Neural progenitor cell (in vitro differentiated cells): ENCODE measurements around the gene SEMA3B. TPM values are rescaled to one million over a fixed set of nuclear protein-coding genes. Genes with fewer than 3 reads are reported as not detected.
A peak's percentile ranks its signal among the peaks of the same experiment; 100 is the strongest.

ENCODE experiments used
- DNase-seq: peaks from one replicate; pipeline ENCODE4 v3.0.0-alpha.2; 2016; ENCODE audit warnings: low spot score
- H2AFZ ChIP-seq: fragments of 200-600 bp; sonication (generic); replicated peaks from 2 replicates; pipeline ENCODE4 v1.6.1; 2016; ENCODE audit warnings: antibody characterized with exemption
- H3F3A ChIP-seq: fragments of 200-600 bp; sonication (generic); 2 replicates; pipeline ENCODE4 v1.6.1; 2016; ENCODE audit warnings: antibody characterized with exemption, low read depth
- H3K27ac ChIP-seq: fragments of 200-600 bp; sonication (generic); 2 replicates; pipeline ENCODE4 v1.5.1; 2016; ENCODE audit warnings: mild to moderate bottlenecking
- H3K27me3 ChIP-seq: fragments of 200-600 bp; sonication (generic); 2 replicates; pipeline ENCODE4 v1.6.1; 2016; ENCODE audit warnings: mild to moderate bottlenecking, moderate library complexity
- H3K36me3 ChIP-seq: fragments of 200-600 bp; sonication (generic); 2 replicates; pipeline ENCODE4 v1.5.1; 2016
- H3K4me1 ChIP-seq: fragments of 200-600 bp; sonication (generic); 2 replicates; pipeline ENCODE4 v1.6.1; 2016; ENCODE audit warnings: mixed run types
- H3K4me2 ChIP-seq: fragments of 200-600 bp; sonication (generic); 2 replicates; pipeline ENCODE4 v1.6.1; 2016
- H3K4me3 ChIP-seq: fragments of 200-600 bp; sonication (generic); 2 replicates; pipeline ENCODE4 v1.5.1; 2016
- H3K79me2 ChIP-seq: fragments of 200-600 bp; sonication (generic); 2 replicates; pipeline ENCODE4 v1.6.1; 2016; ENCODE audit warnings: low read depth
- H3K9ac ChIP-seq: fragments of 200-600 bp; sonication (generic); 2 replicates; pipeline ENCODE4 v1.6.1; 2016
- H3K9me3 ChIP-seq: fragments of 200-600 bp; sonication (generic); 2 replicates; pipeline ENCODE4 v1.5.1; 2016; ENCODE audit warnings: low read depth
- H4K20me1 ChIP-seq: fragments of 200-600 bp; sonication (generic); 2 replicates; pipeline ENCODE4 v1.6.1; 2016; ENCODE audit warnings: low read depth
- H3K27ac Mint-ChIP-seq: 3 replicates; pipeline ENCODE4 v1.8.0; 2021; ENCODE audit warnings: mixed read lengths
- H3K27me3 Mint-ChIP-seq: 2 replicates; pipeline ENCODE4 v1.8.0; 2022; ENCODE audit warnings: low read depth, mild to moderate bottlenecking, inconsistent platforms, moderate library complexity, mixed read lengths; ENCODE audit not compliant: insufficient read depth
- H3K36me3 Mint-ChIP-seq: 3 replicates; pipeline ENCODE4 v1.8.0; 2021; ENCODE audit warnings: mixed read lengths
- H3K4me1 Mint-ChIP-seq: 3 replicates; pipeline ENCODE4 v1.8.0; 2021; ENCODE audit warnings: mixed read lengths
- H3K4me3 Mint-ChIP-seq: 3 replicates; pipeline ENCODE4 v1.8.0; 2021; ENCODE audit warnings: mild to moderate bottlenecking, moderate library complexity, mixed read lengths
- H3K9me3 Mint-ChIP-seq: 3 replicates; pipeline ENCODE4 v1.8.0; 2020; ENCODE audit warnings: mixed read lengths
- EZH2 ChIP-seq: fragments of 200-600 bp; sonication (generic); IDR thresholded peaks from 2 replicates; pipeline ENCODE4 v1.6.1; 2017; ENCODE audit warnings: antibody characterized with exemption, mild to moderate bottlenecking, moderate library complexity
- EZH2phosphoT487 ChIP-seq: fragments of 200-600 bp; sonication (generic); IDR thresholded peaks from 2 replicates; pipeline ENCODE4 v1.6.1; 2017; ENCODE audit warnings: antibody characterized with exemption
- total RNA-seq: library from RNA; depleted of rRNA; stranded (reverse); fragments of >200 nt; gene quantifications from 2 replicates; pipeline ENCODE4 v1.2.3, GENCODE V29; 2015; ENCODE audit warnings: low replicate concordance
- TF ChIP-seq, protein P1 (sequence below): fragments of 200-600 bp; sonication (generic); IDR thresholded peaks from 2 replicates; pipeline ENCODE4 v1.5.1; 2017; ENCODE audit warnings: antibody characterized with exemption, mild to moderate bottlenecking

Gene SEMA3B
- total RNA-seq, 1 donor from 2014 or later = 0.80 TPM

DNA sequence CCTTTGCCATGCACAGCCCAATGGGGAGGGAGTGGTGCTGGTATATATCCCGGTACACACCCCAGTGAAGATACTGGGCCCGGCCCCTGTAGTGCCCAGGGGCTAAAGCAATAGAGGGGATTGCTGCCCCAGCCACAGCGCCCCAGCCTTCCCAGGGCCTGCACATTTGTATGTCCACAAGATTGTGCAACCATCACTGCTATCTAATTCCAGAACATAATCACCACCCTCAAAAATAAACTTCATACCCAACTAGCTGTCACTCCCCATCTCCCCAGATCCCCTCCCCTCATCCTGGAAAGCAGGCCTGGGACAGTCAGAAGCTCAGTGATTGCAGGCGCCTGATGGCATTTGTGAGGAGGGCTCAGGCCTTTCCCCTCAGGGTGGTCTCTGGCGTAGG is 19.5 kb upstream of the SEMA3B start:
- Histone ChIP-seq H3K4me1 (peaks cover 20% of the 10 kb centered on the region), H3K27ac (no peak overlapping the region), H3K79me2 (peaks cover 89% of the 10 kb centered on the region), H3F3A (peaks cover 24% of the 10 kb centered on the region), H3K4me3 (no peak overlapping the region), H3K4me2 (no peak overlapping the region), H4K20me1 (peaks cover 92% of the 10 kb centered on the region), H3K9ac (no peak overlapping the region), H3K36me3 (no peaks in the 10 kb centered on the region), H3K9me3 (no peaks in the 10 kb centered on the region), H3K27me3 (no peaks in the 10 kb centered on the region), H2AFZ (no peak overlapping the region)
- H3K9me3 Mint-ChIP-seq = no peaks in the 10 kb centered on the region
- H3K27me3 Mint-ChIP-seq = peaks cover 5% of the 10 kb centered on the region
- peaks cover 15% of the 10 kb centered on the region for H3K36me3 Mint-ChIP-seq
- H3K27ac Mint-ChIP-seq = no peak overlapping the region
- peak overlapping the region; percentile 48 for H3K4me3 Mint-ChIP-seq
- H3K4me1 Mint-ChIP-seq = peaks cover 50% of the 10 kb centered on the region
- no peak for DNase-seq
- TF ChIP-seq EZH2phosphoT487 (no peak), EZH2 (no peak)
- TF ChIP-seq, protein P1, sequence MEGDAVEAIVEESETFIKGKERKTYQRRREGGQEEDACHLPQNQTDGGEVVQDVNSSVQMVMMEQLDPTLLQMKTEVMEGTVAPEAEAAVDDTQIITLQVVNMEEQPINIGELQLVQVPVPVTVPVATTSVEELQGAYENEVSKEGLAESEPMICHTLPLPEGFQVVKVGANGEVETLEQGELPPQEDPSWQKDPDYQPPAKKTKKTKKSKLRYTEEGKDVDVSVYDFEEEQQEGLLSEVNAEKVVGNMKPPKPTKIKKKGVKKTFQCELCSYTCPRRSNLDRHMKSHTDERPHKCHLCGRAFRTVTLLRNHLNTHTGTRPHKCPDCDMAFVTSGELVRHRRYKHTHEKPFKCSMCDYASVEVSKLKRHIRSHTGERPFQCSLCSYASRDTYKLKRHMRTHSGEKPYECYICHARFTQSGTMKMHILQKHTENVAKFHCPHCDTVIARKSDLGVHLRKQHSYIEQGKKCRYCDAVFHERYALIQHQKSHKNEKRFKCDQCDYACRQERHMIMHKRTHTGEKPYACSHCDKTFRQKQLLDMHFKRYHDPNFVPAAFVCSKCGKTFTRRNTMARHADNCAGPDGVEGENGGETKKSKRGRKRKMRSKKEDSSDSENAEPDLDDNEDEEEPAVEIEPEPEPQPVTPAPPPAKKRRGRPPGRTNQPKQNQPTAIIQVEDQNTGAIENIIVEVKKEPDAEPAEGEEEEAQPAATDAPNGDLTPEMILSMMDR = no peak

DNA sequence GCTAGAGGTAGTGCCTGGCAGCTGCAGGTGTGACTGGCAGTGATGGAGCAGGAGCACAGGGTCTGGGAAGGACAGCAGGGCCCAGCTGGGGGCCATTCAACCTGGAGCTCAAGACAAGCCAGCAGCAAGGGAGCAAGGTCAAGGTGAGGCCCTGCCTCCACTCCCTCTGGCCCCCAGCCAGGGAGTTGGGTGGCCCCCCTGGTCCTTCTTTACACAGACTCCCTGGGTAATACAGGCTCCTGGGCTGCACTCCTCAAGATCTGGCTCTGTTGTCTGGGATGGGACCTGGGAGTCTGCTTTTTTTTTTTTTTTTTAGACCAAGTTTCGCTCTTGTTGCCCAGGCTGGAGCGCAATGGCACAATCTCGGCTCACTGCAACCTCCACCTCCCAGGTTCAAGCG is 18.4 kb upstream of the SEMA3B start:
- H3K4me1 ChIP-seq = peaks cover 13% of the 10 kb centered on the region
- no peak for DNase-seq
- H3K79me2 ChIP-seq = peaks cover 78% of the 10 kb centered on the region
- H3K27ac Mint-ChIP-seq = no peak overlapping the region
- no peak overlapping the region for H3K9ac ChIP-seq
- no peak overlapping the region for H2AFZ ChIP-seq
- peaks cover 26% of the 10 kb centered on the region for H3F3A ChIP-seq
- H3K36me3 ChIP-seq = no peaks in the 10 kb centered on the region
- H3K4me1 Mint-ChIP-seq = peaks cover 41% of the 10 kb centered on the region
- no peak overlapping the region for H3K4me3 ChIP-seq
- H3K36me3 Mint-ChIP-seq = peaks cover 15% of the 10 kb centered on the region
- H3K9me3 ChIP-seq = no peaks in the 10 kb centered on the region
- peaks cover 5% of the 10 kb centered on the region for H3K27me3 Mint-ChIP-seq
- no peak for TF ChIP-seq EZH2phosphoT487
- TF ChIP-seq, protein P1 = no peak
- no peak for TF ChIP-seq EZH2
- H4K20me1 ChIP-seq = peaks cover 95% of the 10 kb centered on the region
- no peaks in the 10 kb centered on the region for H3K9me3 Mint-ChIP-seq
- H3K27ac ChIP-seq = no peak overlapping the region
- no peaks in the 10 kb centered on the region for H3K27me3 ChIP-seq
- H3K4me2 ChIP-seq = no peak overlapping the region
- no peak overlapping the region for H3K4me3 Mint-ChIP-seq

DNA sequence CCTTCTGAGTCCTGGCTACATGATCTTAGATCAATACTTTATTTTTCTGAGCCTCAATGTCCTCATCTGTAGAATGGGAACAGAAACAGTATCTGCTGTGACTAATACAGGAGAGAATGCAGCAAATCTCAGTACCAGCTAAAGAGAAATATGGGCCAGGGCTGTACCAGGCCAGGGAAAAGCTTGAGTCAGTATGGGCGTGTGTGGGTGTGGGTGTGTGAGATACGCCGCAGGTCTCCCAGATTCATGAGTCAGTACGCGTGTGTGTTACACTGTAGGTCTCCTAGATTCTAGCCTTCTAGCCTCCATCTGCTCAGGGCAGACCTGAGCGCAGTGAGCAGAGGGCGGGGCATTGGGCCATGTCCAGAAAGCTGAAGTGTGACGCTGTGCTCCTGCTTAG is 17.7 kb upstream of the SEMA3B start:
- no peak for TF ChIP-seq EZH2phosphoT487
- no peak overlapping the region for H3K27ac ChIP-seq
- H3K4me1 Mint-ChIP-seq = peaks cover 34% of the 10 kb centered on the region
- H3K9ac ChIP-seq = no peak overlapping the region
- peaks cover 15% of the 10 kb centered on the region for H3K36me3 Mint-ChIP-seq
- no peaks in the 10 kb centered on the region for H3K27me3 ChIP-seq
- no peak overlapping the region for H2AFZ ChIP-seq
- H3K27ac Mint-ChIP-seq = no peak overlapping the region
- H3K27me3 Mint-ChIP-seq = peaks cover 5% of the 10 kb centered on the region
- H3K79me2 ChIP-seq = peaks cover 71% of the 10 kb centered on the region
- no peaks in the 10 kb centered on the region for H3K36me3 ChIP-seq
- no peaks in the 10 kb centered on the region for H3K9me3 Mint-ChIP-seq
- DNase-seq = no peak
- no peaks in the 10 kb centered on the region for H3K9me3 ChIP-seq
- no peak overlapping the region for H3K4me3 ChIP-seq
- peaks cover 96% of the 10 kb centered on the region for H4K20me1 ChIP-seq
- H3K4me3 Mint-ChIP-seq = no peak overlapping the region
- H3K4me2 ChIP-seq = no peak overlapping the region
- H3K4me1 ChIP-seq = peaks cover 9% of the 10 kb centered on the region
- H3F3A ChIP-seq = peaks cover 29% of the 10 kb centered on the region

DNA sequence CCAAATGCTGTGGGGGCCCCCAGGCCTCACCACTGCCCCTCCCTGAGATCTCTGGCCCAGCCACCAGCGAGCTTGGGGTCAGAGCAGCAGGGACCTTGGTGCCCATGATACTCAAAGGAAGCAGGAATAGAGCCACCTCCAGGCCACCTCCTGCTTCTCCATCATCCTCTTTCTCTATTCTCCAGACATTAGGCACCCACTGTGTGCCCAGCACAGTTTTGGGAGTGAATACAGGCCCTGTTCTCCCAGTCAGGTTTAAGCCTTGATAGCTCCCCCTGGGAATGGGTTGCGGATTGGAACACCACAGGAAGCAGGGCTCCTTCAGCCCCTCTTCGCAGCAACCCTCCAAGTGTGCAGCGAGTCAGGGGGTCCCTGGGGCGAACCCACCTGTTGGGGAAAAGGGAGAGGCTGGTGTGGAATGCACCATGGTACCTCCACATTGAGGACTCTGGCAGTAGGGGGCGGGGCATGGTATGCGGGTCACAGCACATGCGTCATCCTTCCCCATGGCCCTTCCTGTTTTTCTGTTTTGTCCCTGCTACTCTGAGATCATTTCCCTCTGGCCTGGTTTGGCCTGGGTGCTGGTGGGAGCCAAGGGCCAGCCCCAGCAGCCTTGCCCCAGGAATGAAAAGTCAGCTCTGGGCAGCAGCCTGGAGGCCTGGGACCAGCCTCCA is 14.2 kb upstream of the SEMA3B start:
- Histone ChIP-seq H2AFZ (no peak overlapping the region), H3K4me1 (peaks cover 2% of the 10 kb centered on the region), H4K20me1 (peaks cover 84% of the 10 kb centered on the region), H3K27me3 (no peaks in the 10 kb centered on the region), H3K9me3 (no peaks in the 10 kb centered on the region), H3F3A (peaks cover 54% of the 10 kb centered on the region), H3K9ac (no peak overlapping the region), H3K79me2 (peaks cover 36% of the 10 kb centered on the region), H3K36me3 (no peaks in the 10 kb centered on the region), H3K4me3 (no peak overlapping the region), H3K27ac (no peak overlapping the region), H3K4me2 (no peak overlapping the region)
- DNase-seq = no peak
- Mint-ChIP-seq H3K27me3 (peaks cover 6% of the 10 kb centered on the region), H3K4me3 (no peak overlapping the region), H3K4me1 (peaks cover 50% of the 10 kb centered on the region), H3K9me3 (no peaks in the 10 kb centered on the region), H3K36me3 (peaks cover 25% of the 10 kb centered on the region), H3K27ac (no peak overlapping the region)
- TF ChIP-seq EZH2phosphoT487 (no peak), EZH2 (no peak)
- TF ChIP-seq, protein P1 = no peak
